ENCODE measurements around the gene SMIM20. TPM values are rescaled to one million over a fixed set of nuclear protein-coding genes. Genes with fewer than 3 reads are reported as not detected.
A peak's percentile ranks its signal among the peaks of the same experiment; 100 is the strongest.
"Not testable (repeated sequence)": the region's sequence is repeated elsewhere in the genome, so short reads cannot be mapped to it uniquely, and the experiment has no call there.

Gene SMIM20
- total RNA-seq = 10.5 TPM

DNA sequence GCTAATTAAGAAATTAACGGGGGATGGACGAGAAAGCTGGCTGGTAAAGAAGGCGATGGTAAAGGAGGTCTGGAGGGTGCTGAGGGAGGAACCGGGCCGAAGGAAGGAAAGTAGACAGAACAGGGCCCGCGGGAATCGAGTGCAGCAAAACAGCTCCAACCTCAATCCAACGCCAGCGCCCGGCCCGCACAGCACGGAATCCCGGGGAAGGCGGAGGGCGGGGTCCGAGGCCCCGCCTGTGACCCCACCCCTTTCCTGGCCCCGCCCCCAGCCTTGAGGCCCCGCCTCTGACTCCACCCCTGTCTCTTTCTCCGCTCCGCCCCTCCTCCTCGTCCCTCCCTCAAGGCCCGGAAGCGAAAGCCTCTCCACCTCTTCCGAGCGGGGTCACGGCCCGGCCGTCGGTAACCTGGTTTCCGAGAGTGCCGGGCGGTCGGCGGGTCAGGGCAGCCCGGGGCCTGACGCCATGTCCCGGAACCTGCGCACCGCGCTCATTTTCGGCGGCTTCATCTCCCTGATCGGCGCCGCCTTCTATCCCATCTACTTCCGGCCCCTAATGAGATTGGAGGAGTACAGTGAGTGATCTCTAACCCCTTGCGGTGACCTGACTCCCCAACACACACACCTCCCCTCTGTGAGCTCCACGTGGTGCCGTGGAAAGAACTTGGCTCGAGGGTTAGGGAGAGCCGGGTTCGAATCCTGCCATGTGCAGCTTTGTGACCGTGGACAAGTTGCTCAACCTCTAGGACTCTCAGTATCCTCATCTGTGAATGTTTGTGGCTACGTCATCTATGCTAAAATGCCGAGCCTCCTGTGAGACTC is at the start of gene SMIM20:
TSS of gene SMIM20 (plus strand) at position 370 of the 819 bp plus-strand sequence. CDS start at position 464, 94 bp downstream.
- peak; percentile 87 to 91 (median 88) for DNase-seq (ENCODE audit: low read depth in 2 of 3, low spot score in 2 of 3)

DNA sequence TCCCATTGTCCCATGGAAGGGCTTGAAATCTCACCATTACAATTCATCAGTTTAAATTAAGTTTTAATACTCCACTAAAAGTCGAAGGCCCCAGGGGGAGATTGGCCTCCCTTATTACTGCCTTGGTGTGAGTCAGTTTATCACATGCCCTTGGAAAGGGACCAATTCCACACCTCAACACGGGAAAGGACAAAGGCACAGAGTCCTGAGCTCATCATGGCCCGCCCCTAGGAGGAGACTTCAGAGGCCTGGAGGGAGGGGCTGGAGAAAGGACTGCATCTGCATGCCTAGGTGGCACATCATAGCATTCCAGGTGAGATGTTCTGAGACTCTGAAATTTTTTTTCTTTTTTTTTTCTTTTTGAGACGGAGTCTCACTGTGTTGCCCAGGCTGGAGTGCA is 48.4 kb upstream of the SMIM20 start:
- DNase-seq (ENCODE audit: low read depth in 2 of 3, low spot score in 2 of 3) = no peak

DNA sequence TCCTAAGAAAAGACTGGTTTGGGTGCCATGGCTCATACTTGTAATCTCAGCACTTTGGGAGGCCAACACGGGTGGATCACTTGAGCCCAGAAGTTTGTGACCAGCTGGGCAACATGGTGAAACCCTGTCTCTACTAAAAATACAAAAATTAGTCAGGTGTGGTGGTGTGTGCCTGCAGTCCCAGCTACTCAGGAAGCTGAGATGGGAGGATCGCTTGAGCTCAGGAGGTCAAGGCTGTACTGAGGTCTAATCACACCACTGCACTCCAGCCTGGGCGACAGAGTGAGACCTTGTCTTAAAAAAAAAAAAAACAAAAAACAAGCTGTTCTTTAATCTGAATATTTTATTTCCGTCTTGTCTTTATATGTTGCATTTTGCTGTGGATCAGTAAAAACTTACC is 47.6 kb upstream of the SMIM20 start:
- not testable (repeated sequence) for DNase-seq (ENCODE audit: low read depth in 2 of 3, low spot score in 2 of 3)

GRCh38 chr4:25867781-25868294 is 46.2 kb upstream of the SMIM20 start:
- no peak for DNase-seq (ENCODE audit: low read depth in 2 of 3, low spot score in 2 of 3)

- DNase-seq (ENCODE audit: low read depth in 2 of 3, low spot score in 2 of 3) = no peak
Observed at GRCh38 chr4:25870081-25870480, 43.9 kb upstream of the SMIM20 start.

DNA sequence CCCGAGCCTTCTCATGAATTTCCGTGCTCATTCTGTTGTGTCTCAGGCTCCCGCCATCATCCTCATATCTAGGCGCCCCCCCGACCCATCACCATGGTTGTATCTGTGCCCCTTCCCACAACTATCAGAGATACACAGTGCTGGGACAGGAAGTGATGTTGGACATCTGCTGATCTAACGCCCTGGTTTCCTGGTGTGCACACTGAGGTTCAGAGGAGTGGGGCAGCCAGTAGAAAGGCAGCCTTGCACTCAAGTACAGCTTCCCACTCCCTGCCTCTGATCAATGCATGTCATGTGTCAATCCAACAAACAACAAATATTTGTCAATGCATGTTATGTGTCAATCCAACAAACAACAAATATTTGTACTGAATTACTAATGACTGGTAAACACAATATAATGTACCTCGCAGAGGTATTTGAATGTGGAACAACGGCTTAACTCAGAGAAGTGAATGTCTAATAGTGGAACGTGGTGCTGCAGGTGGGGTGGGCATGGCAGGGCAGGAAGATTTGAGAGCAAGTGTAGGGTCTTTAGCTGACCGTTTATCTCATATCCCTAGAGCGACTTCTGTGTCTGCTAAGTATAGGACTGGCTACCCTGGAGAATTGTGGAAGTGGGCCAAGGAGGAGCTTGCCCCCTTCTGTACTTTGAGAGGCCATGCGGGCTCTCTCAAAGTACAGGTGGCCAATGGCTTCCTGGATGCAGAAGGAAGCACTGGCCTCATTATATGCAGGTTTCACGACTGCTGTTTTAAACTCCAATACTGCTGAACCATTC is 41.0 kb upstream of the SMIM20 start:
- no peak for DNase-seq (ENCODE audit: low read depth in 2 of 3, low spot score in 2 of 3)

DNA sequence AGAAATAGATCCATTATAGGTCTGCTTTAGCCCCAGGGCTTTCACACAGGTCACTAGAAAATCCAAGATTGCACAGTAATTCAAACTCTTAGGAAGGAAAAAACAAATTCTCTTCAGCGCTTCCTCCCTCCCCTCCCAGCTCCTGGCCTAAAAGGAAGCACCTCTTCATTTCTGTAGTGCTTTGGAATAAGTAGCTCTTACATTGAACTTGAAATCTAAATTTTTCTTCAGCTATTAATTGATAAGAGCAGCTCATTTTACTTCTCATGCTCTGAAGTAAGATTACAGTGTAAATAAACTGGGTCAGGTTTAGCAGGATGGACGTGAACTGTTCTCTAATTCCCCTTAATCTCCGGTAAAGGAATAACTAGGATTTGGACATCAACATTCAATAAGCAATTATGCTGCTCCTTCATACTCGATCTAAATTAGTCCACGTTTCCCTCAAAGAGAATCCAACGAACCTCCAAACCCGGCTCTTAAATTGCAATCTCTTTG is 40.3 kb upstream of the SMIM20 start:
- no peak for DNase-seq (ENCODE audit: low read depth in 2 of 3, low spot score in 2 of 3)

GRCh38 chr4:25874655-25875054 is 39.4 kb upstream of the SMIM20 start:
- DNase-seq (ENCODE audit: low read depth in 2 of 3, low spot score in 2 of 3) = no peak

- no peak for DNase-seq (ENCODE audit: low read depth in 2 of 3, low spot score in 2 of 3)
Observed at GRCh38 chr4:25875281-25875745, 38.7 kb upstream of the SMIM20 start.

- DNase-seq (ENCODE audit: low read depth in 2 of 3, low spot score in 2 of 3) = no peak
Observed at GRCh38 chr4:25878676-25879075, 35.3 kb upstream of the SMIM20 start.

DNA sequence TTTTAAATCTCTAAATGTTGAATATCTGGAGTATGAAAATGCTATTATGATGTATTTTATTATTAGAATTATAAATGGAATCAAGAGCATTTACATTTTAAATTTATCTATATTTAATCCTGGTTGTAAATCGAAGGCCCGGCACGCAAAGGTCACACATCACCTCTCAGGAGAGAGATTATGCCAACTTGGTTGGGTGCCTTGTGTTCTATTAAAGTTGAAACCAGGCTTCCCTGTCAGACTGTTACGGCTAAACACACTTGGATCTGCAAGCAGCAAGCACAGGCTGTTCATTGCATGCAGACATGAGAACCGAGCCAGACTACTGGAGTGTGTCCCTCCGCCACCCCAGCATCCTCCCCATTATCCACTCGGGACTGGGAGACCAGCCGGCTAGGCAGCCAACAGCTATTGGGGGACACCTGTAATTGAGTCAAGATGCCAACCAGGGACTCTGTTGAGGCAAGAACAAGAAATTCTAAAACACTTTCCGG is 34.9 kb upstream of the SMIM20 start:
- no peak for DNase-seq (ENCODE audit: low read depth in 2 of 3, low spot score in 2 of 3)

- DNase-seq (ENCODE audit: low read depth in 2 of 3, low spot score in 2 of 3) = no peak
Observed at GRCh38 chr4:25879587-25879986, 34.4 kb upstream of the SMIM20 start.

DNA sequence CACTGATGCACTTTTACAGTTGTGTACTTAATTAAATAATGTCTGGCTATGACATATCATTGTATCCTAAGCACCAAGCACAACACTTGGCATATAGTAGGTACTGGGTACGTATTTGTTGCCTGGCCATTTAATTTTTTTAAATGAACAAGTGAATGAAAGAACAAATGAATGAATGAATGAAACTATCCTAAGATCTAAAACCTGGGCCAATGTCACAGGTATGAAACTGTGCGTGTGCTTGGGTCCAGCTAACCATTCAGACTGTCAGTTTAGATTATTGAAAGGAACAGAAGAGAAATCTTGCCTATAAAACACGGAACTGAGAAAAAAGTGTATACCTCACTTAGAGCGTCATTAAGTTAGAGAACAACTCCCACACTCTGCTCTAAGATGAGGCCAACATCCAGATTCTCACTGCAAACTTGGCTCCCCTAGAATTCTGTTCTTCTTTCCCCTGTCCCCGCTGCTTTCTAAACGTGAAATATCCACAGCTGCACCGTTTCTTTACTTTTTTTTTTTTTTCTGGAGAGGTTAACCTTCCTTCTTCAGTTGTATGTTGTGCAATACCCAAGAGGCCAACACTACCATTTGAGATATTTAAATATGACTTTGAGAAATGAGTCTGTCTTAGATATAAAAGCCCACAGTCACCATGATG is 33.9 kb upstream of the SMIM20 start:
- DNase-seq (ENCODE audit: low read depth in 2 of 3, low spot score in 2 of 3) = no peak

DNA sequence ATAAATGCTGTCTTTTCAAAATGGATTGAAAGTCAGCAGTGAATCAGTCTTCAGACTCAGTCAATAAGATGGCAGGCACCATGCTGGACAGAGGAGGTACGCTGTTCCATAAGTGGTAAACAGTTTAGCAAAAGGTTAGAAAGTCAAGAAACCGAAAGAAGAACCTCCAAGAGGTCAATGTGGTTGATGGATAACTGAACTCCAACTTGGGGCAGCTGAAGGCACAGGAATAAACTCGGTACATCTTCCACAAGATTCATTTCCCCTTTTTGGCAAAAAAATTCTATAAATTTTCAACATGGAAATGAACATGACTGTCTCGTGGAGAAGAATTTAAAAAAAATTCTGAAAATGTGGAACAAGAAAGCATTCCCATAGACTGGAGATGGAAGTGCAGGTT is 32.8 kb upstream of the SMIM20 start:
- DNase-seq (ENCODE audit: low read depth in 2 of 3, low spot score in 2 of 3) = no peak

GRCh38 chr4:25882226-25882625 is 31.8 kb upstream of the SMIM20 start:
- DNase-seq (ENCODE audit: low read depth in 2 of 3, low spot score in 2 of 3) = no peak

DNA sequence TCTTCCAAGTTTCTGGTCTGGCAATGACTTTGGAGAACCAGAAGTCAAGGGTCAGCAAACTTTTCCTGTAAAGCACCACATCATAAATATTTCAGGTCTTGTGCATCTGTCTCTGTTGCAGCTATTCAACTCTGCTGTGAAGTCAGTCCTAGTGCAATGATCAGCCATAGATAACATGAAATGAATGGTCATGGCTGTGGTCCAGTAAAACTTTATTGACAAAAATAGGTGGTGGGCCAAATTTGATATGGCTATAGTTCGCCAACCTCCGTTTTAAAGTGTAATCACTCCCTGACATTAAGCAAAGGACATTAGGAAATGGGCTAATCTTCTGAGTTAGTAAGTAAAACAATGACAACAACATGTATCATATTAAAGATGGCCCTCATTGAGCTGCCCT is 30.5 kb upstream of the SMIM20 start:
- no peak for DNase-seq (ENCODE audit: low read depth in 2 of 3, low spot score in 2 of 3)

DNA sequence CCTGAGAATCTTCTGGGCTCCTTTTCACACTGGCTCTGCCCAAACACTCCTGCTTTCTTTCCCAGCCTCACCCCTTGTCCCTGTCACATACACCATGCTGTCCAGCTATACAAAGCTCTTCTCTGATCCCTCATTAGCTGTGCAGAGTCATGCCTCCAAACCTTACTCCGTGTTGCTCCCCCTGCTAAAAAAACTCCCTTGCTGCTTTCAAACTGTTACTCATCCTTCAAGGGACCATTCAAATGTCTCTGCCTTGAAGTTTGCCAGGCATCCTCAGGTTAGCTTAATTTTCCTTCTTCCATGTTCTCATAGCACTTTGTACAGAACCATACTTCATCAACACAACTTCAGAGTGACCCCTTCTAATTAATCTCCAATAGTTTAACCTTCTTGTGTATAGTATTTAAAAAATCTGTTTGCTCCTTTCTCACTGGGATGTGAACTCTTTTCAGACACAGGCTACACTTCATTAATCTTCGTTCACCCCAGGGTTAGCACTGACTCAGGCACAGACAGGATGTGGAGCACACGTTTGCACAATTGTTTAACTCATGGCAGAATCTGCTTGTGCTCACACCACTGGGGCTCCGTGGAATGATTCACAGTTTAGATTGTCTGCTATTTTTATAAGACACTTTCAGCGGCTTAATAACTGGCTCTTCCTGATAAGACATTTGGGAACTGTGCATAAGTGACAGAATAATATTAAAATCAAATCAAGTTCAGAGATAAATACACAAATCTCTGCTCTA is 29.8 kb upstream of the SMIM20 start:
- no peak for DNase-seq (ENCODE audit: low read depth in 2 of 3, low spot score in 2 of 3)

GRCh38 chr4:25888781-25889180 is 25.2 kb upstream of the SMIM20 start:
- DNase-seq (ENCODE audit: low read depth in 2 of 3, low spot score in 2 of 3) = no peak

DNA sequence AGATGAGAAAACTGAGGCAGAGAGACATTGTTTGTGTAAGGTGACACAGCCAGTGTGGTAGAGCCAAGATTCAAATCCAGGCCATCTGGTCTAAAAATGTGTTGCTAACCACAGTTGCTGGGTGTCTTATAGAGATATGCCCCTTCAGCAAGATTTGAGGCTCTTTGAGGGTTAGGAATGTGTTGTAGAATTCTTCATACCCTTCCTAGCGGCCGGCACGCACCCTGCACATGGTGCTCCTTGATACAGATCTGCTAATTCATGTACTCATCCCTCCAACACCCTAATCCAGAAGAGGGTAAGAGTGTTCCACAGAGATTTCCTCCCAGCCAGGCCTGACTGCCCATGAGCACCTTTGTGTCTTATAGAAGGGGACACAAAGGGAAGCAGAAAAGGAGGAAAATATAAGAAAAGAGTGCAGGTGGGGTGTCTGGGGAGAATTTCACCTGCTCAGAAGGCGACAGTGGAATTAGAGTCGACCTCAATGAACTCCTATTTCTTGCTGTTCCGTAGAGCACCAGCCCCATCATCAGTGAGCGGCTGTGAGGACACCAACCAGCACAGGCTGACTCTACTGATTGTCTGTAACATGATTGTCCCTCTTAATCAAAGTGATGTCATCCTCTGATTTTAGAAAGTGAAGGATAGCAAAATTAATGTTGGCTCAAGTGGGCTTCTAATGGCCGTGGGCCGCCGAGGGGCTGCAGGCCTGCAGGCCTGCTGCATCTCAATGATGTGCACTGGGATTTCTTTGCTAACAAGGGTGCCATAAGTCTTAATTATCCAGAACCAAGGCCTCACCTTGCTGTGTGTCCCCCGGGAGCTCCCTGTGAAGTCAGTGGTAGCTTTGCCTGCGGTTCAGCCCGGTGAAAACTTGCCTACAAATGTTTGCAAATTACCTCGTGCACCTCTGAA is 24.2 kb upstream of the SMIM20 start:
- DNase-seq (ENCODE audit: low read depth in 2 of 3, low spot score in 2 of 3) = no peak
